SK-N-MC (cell line): Measurements from ENCODE around the gene RAET1E.
"Not testable (repeated sequence)": the region's sequence is repeated elsewhere in the genome, so short reads cannot be mapped to it uniquely, and the experiment has no call there.

Experiments used
- DNase-seq: peaks from one replicate; pipeline ENCODE4 v3.0.0-alpha.2; 2011; ENCODE audit warnings: low read depth, low spot score
- H3K27ac ChIP-seq: fragments of 200-600 bp; sonication (generic); 2 replicates; pipeline ENCODE4 v1.5.1; 2016; ENCODE audit warnings: mixed run types
- H3K36me3 ChIP-seq: fragments of 200-600 bp; sonication (generic); 2 replicates; pipeline ENCODE4 v1.6.1; 2017; ENCODE audit warnings: antibody characterized with exemption, low read length, mixed read lengths; ENCODE audit not compliant: insufficient read depth
- H3K4me3 ChIP-seq: fragments of 200-600 bp; sonication (generic); 2 replicates; pipeline ENCODE4 v1.5.1; 2016
- H3K9ac ChIP-seq: fragments of 200-600 bp; sonication (generic); 2 replicates; pipeline ENCODE4 v1.8.0; 2017; ENCODE audit warnings: mixed run types, mixed read lengths; ENCODE audit not compliant: insufficient read length
- H3K9me3 ChIP-seq: fragments of 200-600 bp; sonication (generic); 2 replicates; pipeline ENCODE4 v1.6.1; 2017; ENCODE audit warnings: low read depth, mild to moderate bottlenecking, antibody characterized with exemption, low read length, moderate library complexity, mixed read lengths
- EZH2 ChIP-seq: fragments of 200-600 bp; sonication (generic); IDR thresholded peaks from one replicate; pipeline ENCODE4 v1.6.1; 2017; ENCODE audit warnings: antibody characterized with exemption
- FOXP2 ChIP-seq: optimal IDR thresholded peaks from 2 replicates; pipeline ENCODE3; 2011; ENCODE audit warnings: mild to moderate bottlenecking, moderate library complexity; ENCODE audit not compliant: insufficient read depth; ENCODE audit errors: extremely low read length, control extremely low read depth
- POLR2AphosphoS5 ChIP-seq: IDR thresholded peaks from 2 replicates; pipeline ENCODE4 v1.6.1; 2012; ENCODE audit warnings: mild to moderate bottlenecking, low read depth, low read length, borderline replicate concordance

RAET1E gene

GRCh38 chr6:149898966-149899365, 1.1 kb upstream of the RAET1E start:
- Histone ChIP-seq H3K4me3 (no peak overlapping the region), H3K9ac (no peak overlapping the region), H3K9me3 (no peaks in the 10 kb centered on the region), H3K27ac (no peak overlapping the region), H3K36me3 (no peaks in the 10 kb centered on the region)
- no peak for TF ChIP-seq POLR2AphosphoS5
- no peak for TF ChIP-seq FOXP2
- TF ChIP-seq EZH2: no peak
- DNase-seq: no peak

- H3K27ac ChIP-seq: no peak overlapping the region
- H3K9me3 ChIP-seq: no peaks in the 10 kb centered on the region
- H3K9ac ChIP-seq: no peak overlapping the region
- H3K4me3 ChIP-seq: no peak overlapping the region
- TF ChIP-seq FOXP2: no peak
- TF ChIP-seq POLR2AphosphoS5: no peak
- no peak for TF ChIP-seq EZH2
- DNase-seq: no peak
- H3K36me3 ChIP-seq: no peaks in the 10 kb centered on the region
Observed at GRCh38 chr6:149897015-149897697, 757 bp downstream of the RAET1E start.

GRCh38 chr6:149896491-149896890, 1.4 kb downstream of the RAET1E start:
- Histone ChIP-seq H3K4me3 (no peak overlapping the region), H3K36me3 (no peaks in the 10 kb centered on the region), H3K27ac (no peak overlapping the region), H3K9me3 (no peaks in the 10 kb centered on the region), H3K9ac (no peak overlapping the region)
- TF ChIP-seq EZH2: no peak
- no peak for TF ChIP-seq FOXP2
- TF ChIP-seq POLR2AphosphoS5: no peak
- no peak for DNase-seq

GRCh38 chr6:149895833-149896271, 2.1 kb downstream of the RAET1E start:
- peak; percentile 8 for DNase-seq
- H3K36me3 ChIP-seq: no peaks in the 10 kb centered on the region
- no peak for TF ChIP-seq EZH2
- TF ChIP-seq FOXP2: no peak
- TF ChIP-seq POLR2AphosphoS5: no peak
- H3K4me3 ChIP-seq: no peak overlapping the region
- no peak overlapping the region for H3K9ac ChIP-seq
- H3K9me3 ChIP-seq: no peaks in the 10 kb centered on the region
- H3K27ac ChIP-seq: no peak overlapping the region

GRCh38 chr6:149895048-149895590, 2.8 kb downstream of the RAET1E start:
- H3K27ac ChIP-seq: no peak overlapping the region

GRCh38 chr6:149891864-149892263, 6.0 kb downstream of the RAET1E start:
- not testable (repeated sequence) for H3K9ac ChIP-seq, H3K9me3 ChIP-seq, H3K4me3 ChIP-seq, DNase-seq, H3K36me3 ChIP-seq, H3K27ac ChIP-seq

More at GRCh38 chr6:149895048-149895590, 2.8 kb downstream of the RAET1E start:
- no peak overlapping the region for H3K9ac ChIP-seq
- DNase-seq: no peak
- TF ChIP-seq EZH2: no peak
- no peak overlapping the region for H3K4me3 ChIP-seq
- H3K9me3 ChIP-seq: no peaks in the 10 kb centered on the region
- no peaks in the 10 kb centered on the region for H3K36me3 ChIP-seq

- no peaks in the 10 kb centered on the region for H3K9me3 ChIP-seq
- no peaks in the 10 kb centered on the region for H3K36me3 ChIP-seq
- no peak for DNase-seq
- no peak overlapping the region for H3K27ac ChIP-seq
- H3K4me3 ChIP-seq: no peak overlapping the region
- no peak for TF ChIP-seq POLR2AphosphoS5
- TF ChIP-seq EZH2: no peak
- no peak for TF ChIP-seq FOXP2
- no peak overlapping the region for H3K9ac ChIP-seq
Observed at GRCh38 chr6:149891259-149891658, 6.7 kb downstream of the RAET1E start.

GRCh38 chr6:149890629-149891045, 7.3 kb downstream of the RAET1E start:
- DNase-seq: no peak
- Histone ChIP-seq H3K27ac (no peak overlapping the region), H3K9me3 (no peaks in the 10 kb centered on the region), H3K36me3 (no peaks in the 10 kb centered on the region), H3K4me3 (no peak overlapping the region), H3K9ac (no peak overlapping the region)
- no peak for TF ChIP-seq POLR2AphosphoS5
- TF ChIP-seq FOXP2: no peak
- TF ChIP-seq EZH2: no peak

GRCh38 chr6:149889326-149889725, 8.6 kb downstream of the RAET1E start:
- no peak for DNase-seq
- H3K27ac ChIP-seq: no peak overlapping the region
- no peak overlapping the region for H3K4me3 ChIP-seq
- H3K36me3 ChIP-seq: no peaks in the 10 kb centered on the region
- no peak for TF ChIP-seq POLR2AphosphoS5
- no peak for TF ChIP-seq EZH2
- no peak for TF ChIP-seq FOXP2
- no peak overlapping the region for H3K9ac ChIP-seq
- no peaks in the 10 kb centered on the region for H3K9me3 ChIP-seq
